Stimulated activated CD4-positive, alpha-beta T cell treated with anti-CD3 and anti-CD28 coated beads, Interleukin-4, amount 100 ng/mL, for 4 hours (primary cell): ENCODE data around the gene LARP1.

Experiments
- DNase-seq, 2 experiments: peaks; one replicate each; pipeline ENCODE4 v3.0.0-alpha.2; 2020

Gene LARP1

DNA sequence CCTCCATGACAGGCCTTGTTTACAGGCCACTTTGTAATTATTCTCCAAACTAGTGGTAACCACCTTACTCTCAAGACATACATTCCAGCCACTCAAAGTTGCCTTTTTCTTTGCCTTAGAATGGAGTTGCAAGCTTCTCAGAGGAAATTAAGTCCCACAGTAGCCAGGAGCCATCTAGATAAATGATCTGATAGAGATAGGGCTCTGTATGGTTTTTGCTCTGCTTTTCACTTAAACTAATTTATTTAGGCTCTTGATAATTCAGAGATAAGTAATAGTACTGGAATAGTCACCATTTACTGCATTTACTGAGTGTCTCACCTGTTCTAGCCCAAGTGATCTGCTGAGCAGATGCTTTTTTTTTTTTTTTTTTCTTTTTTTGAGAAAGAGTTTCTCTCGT, 7.5 kb downstream of the LARP1 start:
- DNase-seq: no peak

DNA sequence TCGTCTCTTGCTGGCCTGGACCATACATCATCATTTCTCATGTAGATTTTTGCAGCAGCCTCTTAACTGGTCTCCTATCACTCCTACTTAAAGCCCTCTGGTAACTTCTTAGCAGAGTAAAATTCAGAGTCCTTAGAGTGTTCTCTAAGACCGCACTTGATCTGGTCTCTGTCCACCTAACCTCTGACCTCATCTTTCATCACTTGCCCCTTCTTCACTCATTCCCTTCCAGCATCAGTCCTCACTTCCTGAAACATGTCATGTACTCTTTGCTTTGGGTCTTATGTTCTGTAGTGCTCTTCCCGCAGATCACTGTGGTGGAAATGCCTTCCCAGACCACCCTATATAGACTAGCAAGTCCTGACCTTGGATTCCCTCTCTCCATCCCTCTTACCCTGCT, 9.8 kb downstream of the LARP1 start:
- DNase-seq: no peak

DNA sequence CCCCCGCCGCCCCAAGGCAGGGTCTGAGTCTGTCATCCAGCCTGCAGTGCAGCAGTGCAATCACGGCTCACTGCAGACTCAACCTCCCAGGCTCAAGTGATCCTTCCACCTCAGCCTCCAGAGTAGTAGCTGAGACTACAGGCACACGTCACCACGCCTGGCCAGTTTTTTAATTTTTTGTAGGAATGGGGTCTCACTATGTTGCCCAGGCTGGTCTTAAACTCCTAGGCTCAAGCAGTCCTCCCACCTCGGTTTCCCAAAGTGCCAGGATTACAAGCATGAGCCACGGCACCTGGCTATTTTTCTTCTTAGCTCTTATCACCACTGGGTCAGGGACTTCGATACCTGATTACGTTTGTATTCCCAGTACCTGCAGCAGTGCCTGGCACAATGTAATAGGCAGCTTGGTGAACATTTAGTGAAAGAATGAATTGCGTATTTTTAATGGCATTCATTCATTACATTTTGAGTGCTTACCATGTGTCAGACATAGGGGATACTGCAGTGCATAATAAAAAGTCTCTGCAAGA, 10.3 kb downstream of the LARP1 start:
- DNase-seq: no peak

DNA sequence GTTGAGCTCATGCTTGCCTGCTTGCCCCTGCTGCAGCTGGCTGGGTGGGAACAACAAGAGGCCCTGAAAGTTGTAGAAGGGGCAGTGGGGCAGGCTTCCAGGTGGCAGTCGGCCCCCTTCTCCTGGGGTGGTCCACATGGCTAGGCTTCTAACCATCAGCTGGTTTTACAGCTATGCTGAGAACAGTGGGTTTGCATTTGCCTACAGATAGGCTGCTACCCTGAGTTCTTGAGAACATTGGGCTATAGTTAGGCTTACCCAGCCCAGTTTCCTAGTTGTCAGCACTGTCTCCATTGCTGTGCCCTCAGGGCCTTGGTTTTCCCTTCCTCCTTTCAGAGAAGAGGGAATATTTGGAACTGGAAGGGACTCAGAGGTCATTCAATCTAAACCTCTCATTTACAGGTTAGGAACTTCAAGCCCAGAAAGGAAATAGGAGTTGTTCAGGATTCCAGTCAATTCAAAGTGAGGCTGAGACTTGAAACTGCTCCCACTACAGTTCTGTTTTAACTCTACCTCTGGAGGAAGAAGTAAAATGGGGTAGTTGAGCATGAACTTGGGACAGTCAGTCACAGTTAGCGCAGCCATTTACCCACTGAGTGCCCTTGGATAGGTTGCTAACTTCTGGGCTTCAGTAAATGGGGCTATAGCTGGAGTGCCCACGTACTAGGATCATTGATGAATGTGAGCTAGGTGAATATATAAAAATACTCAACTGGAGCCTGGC, 11.5 kb downstream of the LARP1 start:
- DNase-seq: no peak

DNA sequence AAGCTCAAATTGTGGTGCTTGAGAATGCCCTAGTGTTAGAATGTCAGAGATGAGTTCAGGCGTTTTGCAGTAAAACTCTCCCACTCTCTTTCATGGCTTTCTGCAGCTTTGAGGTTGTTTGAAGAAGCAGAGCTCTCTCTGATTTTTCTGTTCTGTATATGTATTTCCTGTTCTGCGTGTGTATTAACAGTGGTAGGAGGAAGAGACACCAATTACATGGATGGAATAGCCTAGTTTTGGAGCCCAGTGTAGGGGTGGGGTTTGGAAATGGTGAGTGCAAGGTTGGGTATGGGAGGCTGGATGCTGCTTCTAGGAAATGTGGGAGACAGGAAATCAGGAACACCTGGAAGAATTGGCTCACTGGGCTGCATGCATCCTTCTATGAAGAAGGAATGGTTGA, 12.4 kb downstream of the LARP1 start:
- no peak for DNase-seq

DNA sequence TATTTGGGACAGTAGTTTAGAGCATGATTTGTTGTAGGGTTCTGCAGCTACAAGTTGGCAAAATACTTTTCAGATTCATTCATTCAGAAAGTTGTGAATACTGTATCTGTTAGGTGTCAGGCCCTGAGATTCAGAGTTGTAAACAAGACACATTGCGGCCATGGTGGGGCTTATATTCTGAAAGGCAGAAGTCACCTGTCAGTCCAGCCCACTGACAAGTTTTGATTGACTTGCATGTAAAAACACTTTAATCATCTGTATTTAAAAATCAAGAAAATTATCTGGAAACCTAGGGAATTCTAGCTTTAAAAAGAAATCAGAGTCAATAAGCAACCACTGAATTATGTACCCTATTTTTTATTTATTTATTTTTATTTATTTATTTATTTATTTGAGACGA, 13.0 kb downstream of the LARP1 start:
- DNase-seq: no peak

DNA sequence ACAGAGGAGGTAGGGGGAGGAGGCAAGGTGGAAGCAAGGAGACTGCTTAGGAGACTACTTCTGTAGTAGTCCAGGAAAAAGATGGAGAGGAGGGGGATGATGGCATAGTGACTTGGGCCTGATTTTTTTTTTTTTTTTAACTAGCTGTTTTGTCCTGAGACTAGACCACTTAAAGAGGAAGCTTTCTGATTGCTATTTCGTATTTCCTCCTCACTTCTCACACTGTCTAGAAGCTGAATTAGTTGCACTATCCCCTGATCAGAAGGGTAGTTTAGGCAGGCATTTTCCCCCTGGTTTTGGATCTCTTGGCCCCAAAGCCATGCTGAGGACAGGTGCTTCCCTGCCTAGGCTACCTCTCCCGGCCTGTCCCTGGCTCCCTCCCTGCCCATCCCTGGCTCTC, 14.9 kb downstream of the LARP1 start:
- no peak for DNase-seq

DNA sequence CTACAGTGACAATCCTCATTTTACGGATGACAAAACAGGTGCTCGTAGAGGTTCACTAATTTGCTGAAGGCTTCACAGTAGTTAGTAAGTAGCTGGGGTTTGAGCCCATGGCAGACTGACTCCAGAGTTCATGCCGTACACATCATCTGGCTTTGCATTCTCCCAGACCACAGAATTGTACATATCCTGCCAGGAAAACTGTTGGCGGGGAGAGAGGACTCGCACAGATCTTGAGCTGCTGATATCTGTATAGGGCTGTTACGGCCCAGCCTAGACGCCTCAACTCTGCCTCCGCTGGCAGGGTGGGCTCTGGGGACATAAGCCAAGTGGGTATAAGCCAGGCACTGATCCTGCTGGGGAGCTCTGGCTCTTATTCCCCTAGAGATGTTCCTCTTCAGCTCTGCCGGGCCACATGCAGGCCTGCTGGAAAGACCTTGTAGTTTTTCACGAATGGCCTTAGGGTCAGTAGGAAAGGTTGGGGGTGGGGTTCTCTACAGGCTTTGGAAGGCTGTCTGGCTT, 16.3 kb downstream of the LARP1 start:
- no peak for DNase-seq

DNA sequence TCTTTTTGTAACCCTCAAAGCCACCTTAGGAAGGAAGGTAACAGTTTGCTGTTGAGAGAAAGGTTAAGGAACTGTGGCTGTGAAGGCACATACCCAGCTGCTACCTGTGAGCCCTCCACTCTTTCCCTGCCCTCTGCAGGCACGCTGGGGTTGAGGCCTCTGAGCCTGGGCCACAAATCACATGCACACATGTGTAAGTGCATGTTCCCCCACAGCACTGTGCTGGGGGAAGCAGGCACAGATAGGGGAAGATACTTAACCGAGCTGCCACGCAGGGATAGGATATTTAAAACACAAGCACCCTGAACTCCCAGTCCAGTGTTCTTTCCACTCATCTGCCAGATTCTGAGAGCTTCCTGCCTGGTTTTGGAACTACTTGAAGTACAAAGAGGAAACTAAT, 18.1 kb downstream of the LARP1 start:
- DNase-seq: no peak

DNA sequence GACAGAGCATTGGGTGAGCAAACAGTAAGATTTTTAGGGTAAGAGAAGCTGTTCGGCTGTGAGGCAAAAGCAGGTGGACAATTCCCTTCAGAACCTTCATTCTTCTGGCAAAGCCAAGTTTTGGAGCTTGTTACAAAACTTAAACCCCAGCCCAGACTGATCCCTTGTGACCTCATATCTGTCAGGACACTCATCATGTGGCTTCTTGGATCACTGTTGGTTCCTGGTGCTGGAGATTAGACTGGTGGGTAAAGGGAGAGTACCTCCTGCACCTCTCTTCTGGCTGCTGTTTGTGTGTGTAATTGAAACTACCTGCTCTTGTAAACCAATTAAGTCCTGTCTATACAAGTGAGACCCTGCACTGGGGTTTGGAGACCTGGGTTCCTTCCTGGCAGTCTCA, 21.0 kb downstream of the LARP1 start:
- no peak for DNase-seq

DNA sequence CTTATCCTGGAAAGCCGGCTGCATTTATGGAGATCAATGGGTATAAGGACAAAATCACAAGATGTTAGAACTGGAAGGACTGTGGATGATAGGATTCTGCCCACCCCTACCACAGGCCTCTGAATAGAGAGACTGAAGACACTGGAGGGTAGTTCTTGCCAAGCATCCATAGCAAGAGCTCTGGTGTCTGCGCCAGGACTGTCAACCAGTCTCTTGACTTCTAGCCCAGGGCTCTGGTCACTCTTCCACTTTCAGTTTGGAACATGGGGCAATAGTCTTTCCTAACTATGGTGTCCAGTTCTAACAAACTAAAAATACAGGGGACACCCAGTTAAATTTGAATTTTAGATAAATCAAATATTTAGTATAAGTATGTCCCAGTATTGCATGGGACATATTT, 23.4 kb downstream of the LARP1 start:
- DNase-seq: no peak

DNA sequence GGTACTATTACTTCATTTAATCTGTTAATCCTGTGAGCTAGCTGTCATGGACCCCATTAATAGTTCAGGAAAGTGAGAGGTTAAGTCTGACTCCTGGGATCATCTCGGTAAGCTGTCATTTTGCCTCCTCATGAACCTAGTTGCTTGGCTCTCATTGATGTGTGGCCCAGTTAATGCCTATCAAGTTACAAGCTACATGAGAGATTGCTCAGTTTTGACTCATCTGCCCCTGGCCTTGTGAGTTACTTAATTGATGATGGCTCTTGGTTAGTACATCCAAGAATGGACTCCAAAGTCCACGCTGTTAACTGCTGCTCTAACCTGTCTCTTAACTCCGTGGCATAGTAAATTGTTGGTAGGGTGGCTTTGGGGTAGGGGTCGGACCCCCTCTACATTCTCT, 23.9 kb downstream of the LARP1 start:
- no peak for DNase-seq

DNA sequence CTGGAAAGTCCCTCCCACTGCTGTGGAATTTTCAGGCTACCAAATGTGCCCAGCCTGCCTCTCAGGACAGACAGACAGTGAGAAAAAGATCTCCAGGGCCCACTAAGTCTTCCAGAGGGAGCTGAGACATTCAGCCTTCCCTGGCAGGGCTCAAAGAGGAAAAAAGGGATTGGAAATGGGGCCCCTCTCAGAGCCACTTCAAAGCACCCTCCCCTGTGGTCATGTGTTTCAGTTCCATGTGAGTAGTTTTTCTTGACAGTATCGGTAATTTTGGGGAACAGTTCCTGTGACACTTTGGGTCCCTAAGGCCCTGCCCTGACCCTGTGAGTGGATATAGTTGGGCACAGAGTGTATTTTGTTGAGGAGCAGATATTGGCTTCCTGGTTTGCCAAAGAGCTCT, 25.0 kb downstream of the LARP1 start:
- DNase-seq: no peak

DNA sequence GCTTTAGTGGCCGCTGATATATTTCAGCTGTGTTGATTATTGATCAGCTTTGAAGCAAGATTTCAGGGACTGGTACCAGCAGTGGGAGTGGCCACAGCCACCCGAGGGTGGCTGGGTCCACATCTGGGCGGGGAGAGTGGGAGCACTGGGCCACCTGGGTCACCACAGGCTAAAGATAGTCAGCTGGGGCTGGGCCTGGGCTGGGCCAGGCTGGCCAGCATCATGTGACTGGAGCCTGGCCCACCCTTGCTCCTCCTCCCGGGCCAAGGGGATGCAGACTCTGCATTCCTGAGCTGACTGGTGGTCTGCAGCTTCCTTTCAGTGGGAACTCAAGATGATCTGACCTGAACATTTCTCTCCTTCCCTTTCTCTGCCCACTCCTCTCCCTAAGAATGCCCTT, 27.1 kb downstream of the LARP1 start:
- DNase-seq: no peak

DNA sequence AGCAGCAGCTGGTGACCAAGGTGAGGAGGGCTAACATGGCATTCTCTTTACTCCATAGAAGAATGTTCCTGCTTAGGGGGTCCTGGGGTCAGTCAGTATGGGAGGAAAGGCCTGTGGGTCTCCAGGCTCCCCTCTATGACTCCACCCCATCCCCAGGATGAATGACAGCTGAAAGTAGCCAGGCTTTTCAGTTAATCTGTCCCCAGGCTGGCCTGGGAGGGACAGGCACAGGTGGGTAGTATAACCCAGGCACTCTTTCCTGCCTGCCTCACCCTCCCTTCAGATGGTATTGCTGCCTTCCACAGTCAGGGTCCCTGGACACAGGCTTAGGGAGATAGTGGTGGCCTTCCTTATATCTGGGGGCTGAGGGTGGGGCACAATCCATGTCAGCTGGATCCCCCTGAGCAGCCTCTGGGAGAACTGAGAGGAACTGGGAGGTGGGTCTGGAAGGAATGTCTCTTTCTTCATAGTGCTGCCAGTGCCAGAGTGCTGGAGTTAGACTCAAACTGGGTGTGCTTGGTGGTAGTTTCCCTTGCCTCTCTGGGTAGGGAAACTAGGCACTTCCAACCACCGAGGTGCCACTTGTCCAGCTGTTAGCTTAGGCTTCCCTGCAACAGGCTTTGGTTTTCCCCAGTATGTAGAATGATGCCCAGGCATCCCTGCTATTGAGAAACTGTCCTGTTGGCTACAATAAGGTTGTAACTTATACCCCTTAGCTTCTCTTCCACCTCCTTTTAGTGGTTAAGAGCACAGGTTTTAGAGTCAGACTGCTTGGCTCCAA, 27.8 kb downstream of the LARP1 start:
- no peak for DNase-seq

DNA sequence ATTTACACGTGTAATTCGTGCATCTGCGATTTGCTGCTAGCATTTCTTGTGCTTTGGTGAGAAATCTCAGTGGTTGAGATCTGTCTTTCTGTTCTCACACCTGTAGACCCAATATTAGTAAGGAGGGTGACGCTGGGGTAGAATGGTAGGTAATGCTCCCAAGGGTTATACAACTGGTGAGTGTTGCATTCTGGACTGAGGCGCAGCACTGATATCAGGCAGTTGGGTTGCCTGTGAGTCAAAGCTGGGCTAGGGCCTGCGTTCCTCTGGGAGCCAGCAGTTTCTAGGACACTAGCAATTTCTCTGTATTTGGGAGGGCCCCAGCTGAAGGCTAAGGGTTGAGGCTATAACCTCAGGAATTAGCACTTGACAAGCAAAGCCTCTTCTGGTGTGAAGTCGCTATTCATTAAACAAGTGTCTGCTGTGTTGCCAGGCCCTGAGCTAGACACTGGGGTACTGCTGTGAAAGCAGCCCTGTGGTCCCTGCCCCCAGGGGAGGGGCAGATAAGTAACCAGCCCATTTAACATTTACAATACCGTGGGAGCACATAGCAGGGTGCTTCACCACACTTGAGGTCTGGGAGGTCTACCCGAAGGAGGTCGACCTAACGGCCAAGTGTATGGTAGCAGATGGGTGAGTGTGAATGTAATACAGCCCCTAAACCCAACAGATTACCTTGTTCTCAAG, 28.7 kb downstream of the LARP1 start:
- DNase-seq: no peak

DNA sequence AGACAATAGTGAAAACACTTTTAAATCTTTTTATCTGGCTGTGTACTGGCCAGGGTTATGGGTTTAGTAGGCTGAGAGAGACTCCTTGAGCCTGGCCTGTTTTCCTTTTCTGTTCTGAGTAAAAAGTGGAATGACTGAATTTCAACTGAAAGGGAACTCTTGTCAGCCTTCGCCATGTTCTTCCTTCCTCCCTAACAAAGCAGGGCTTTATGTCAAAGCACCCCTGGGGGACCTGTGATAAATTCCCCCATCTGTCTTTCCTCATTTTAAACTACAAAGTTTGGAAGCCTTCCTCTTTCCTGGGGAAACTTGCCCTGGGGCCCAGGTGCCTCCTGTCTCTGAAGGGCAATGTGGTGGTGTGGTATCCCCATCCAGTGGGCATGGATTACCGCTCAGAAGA, 29.7 kb downstream of the LARP1 start:
- no peak for DNase-seq

DNA sequence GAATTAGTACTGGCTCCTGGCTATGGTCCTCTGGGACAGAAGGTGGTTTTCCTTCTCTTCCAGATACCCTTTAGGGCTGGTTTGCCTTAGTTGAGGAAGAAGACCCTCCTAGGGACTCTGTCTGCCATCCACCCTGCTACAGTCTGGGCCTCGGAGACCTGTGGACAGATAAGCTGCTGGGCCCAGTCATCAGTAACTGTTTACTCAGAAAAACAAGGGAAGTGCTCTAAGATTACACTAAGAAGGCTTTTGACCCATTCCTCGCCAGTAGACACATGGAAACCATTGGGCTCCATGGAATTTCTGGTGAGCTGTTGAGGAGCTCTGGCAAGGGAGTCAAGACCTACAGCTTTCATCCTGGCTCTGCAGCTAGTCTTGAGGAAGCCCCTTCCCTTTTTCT, 31.2 kb downstream of the LARP1 start:
- no peak for DNase-seq

DNA sequence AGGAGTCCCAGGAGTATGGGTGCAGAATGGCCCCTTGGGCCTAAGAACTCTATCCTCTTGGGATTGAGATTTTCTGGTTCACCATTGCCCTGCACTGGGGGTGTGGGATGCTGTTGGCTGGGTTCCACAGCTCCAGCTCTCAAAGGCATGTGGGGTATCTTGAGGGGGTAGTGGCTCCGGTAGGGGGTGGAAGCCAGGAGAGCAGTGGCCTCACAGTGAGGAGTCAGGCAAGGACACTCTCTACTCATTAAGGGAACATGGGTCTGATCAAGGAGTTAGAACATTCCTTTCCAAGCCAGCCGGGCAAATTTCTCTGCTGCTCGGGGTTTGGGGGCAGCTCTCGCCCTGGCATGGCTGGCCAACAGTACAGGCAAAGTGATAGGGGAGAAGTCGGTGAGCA, 33.0 kb downstream of the LARP1 start:
- DNase-seq: no peak

DNA sequence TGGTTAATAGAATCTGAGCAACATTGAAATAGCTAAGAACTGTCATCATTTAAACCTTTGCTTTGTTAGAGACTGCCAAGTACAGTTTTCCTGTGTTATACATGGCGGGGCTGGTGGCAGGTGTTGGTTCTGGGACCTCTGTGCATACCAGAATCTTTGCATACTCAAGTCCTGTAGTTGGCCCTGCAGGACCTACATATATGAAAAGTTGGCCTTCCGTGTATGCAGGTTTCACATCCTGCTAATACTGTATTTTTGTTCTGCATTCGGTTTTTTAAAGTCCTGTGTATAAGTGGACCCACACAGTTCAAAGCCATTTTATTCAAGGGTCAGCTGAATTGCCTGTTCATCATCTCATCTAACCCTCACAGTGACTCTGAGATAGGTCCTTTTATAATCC, 36.4 kb downstream of the LARP1 start:
- DNase-seq: no peak

DNA sequence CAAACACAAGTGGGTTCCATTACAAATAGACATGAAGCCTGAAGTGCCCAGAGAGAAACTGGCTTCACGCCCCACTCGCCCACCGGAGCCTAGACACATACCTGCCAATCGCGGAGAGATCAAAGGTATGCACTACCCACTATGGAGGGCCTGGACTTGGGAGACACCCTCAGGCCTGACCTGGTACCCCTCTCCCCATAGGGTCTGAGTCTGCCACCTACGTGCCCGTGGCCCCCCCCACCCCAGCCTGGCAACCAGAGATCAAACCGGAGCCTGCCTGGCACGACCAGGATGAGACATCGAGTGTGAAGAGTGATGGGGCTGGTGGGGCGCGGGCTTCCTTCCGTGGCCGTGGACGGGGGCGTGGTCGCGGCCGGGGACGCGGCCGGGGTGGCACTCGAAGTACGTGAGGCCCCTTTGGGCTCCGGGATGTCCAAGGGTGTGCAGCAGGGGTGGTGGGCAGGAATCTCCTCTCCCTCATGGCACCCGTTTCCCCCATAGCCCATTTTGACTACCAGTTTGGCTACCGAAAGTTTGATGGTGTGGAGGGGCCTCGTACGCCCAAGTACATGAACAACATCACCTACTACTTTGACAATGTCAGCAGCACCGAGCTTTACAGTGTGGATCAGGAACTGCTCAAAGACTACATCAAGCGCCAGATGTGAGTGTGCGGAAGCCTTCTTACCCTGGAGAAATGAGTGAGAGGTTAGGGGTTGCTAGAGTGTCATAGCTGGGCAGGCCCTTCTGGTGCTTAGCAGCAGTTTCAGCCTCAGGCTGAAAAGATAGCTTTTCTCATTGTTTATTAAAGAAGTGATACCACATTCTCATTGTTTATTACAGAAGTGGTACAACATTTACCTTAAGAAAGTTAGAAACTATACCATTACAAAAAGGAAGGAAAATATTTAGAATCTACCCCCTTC, 38.7 kb downstream of the LARP1 start:
- no peak for DNase-seq

DNA sequence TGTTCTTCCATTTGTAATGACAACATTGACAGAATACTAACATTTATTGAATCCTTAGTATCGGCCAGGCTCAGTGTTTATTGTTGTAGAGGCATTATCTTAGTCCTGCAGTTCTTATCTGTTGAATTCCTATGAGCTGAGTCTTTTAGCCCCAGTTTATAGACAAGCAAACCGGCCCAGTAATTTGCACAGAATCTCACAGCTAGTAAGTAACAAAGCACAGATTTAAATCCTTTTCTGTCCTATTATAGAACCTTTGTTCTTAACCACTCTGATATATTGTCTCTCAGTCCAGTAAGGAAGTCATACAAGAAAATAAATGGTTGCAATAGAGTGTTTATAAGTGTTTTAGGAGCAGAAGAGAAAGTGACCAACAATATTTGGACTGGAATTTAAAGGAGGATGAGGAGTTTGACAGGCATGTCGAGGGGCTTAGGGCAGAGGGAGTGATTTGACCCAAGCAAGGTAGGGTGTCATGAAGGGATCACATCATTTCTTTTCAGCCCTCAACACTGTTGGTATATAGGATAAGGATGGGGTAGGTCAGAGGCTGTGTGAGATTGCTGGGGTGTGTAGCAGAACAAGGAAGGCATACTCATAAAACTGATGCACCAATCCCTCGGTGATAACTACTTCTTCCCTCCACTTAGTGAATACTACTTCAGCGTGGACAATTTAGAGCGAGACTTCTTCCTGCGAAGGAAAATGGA, 39.5 kb downstream of the LARP1 start:
- DNase-seq: no peak
